Ovary (tissue), 9 donors: ENCODE measurements around the gene CHD2. TPM values are rescaled to one million over a fixed set of nuclear protein-coding genes. Genes with fewer than 3 reads are reported as not detected.
A peak's percentile ranks its signal among the peaks of the same experiment; 100 is the strongest.

ENCODE experiments used
- DNase-seq, 5 donors: peaks; one replicate each; pipeline ENCODE4 v3.0.0-alpha.2; 2019 to 2020
- H3K27ac ChIP-seq, 2 donors: fragments of 200-600 bp; one replicate each; pipeline versions ENCODE4 v1.5.1 to v1.8.0; 2019 to 2022
- H3K27me3 ChIP-seq: fragments of 200-600 bp; one replicate; pipeline ENCODE4 v1.8.0; 2022
- H3K36me3 ChIP-seq: fragments of 200-600 bp; sonication (generic); one replicate; pipeline ENCODE4 v1.5.1; 2019
- H3K4me1 ChIP-seq: one replicate; pipeline ENCODE4 v1.8.1; 2013; ENCODE audit warnings: mild to moderate bottlenecking, moderate library complexity; ENCODE audit not compliant: insufficient read depth
- H3K4me3 ChIP-seq: fragments of 200-600 bp; sonication (generic); one replicate; pipeline ENCODE4 v1.5.1; 2017
- H3K9me3 ChIP-seq, 2 donors: fragments of 200-600 bp in 1 of 2; sonication (generic) in 1 of 2; one replicate each; pipeline versions ENCODE4 v1.5.1 to v1.8.1; 2013 to 2019; ENCODE audit warnings: mild to moderate bottlenecking in 1 of 2, moderate library complexity in 1 of 2
- CTCF ChIP-seq, 3 donors: fragments of 450-650 bp in 2 of 3; fragments of 200-600 bp in 1 of 3; IDR thresholded peaks; one replicate each; pipeline versions ENCODE4 v1.5.1 to v1.8.0; 2016 to 2022; ENCODE audit warnings: antibody characterized with exemption in 3 of 3, mild to moderate bottlenecking in 1 of 3
- EP300 ChIP-seq: sonication (generic); formaldehyde crosslinking; IDR thresholded peaks from one replicate; pipeline ENCODE4 v1.6.1; 2017; ENCODE audit warnings: antibody characterized with exemption
- POLR2A ChIP-seq: fragments of 450-650 bp; IDR thresholded peaks from one replicate; pipeline ENCODE4 v1.6.1; 2017; ENCODE audit warnings: antibody characterized with exemption, mild to moderate bottlenecking, moderate library complexity
- WGBS, 3 donors: extraction: QIAGEN DNeasy Blood & Tissue Kit in 1 of 3; methylation state at CpG; one replicate each; pipeline versions ENCODE4 v1.1.5 to v1.1.7; 2013 to 2017; 5-methylcytosine and 5-hydroxymethylcytosine counted together
- intact Hi-C, 4 donors: fragments of 100-400 bp; cut with DNase I; formaldehyde crosslinking; loops; one replicate each; pipeline versions ENCODE4 v1.11.0 to v1.15.1; 2022 to 2023
- polyA plus RNA-seq, 2 donors: library from polyadenylated mRNA; stranded (reverse); fragments of 200-250 nt in 1 of 2; fragments of 350-450 nt in 1 of 2; fragmentation: Illumina TruSeq in 1 of 2; extraction: RNeasy Lipid Tissue Mini Kit (QIAGEN cat#74804) in 1 of 2; gene quantifications; one replicate each; pipeline ENCODE4 v1.2.3, GENCODE V29; 2013 to 2014
- total RNA-seq, 7 donors: library from RNA; depleted of rRNA in 2 of 7; stranded (reverse); fragments of >200 nt in 2 of 7; fragmentation: NEBNext Ultra II Directional in 3 of 7; extraction: Animal tissue kit (Norgen Biotek cat#: 25700) in 3 of 7; gene quantifications; one replicate each; pipeline versions ENCODE4 v1.1.0 to v1.2.4, GENCODE V29; 2016 to 2023
- donor health status: DM: no; HTN: no; CAD: no; lungs with moderate emphysema.
- donor health status: DM: no; HTN: no; CAD: no.
- donor health status: Bipolar disorder and iron deficiency.
- donor health status: DM: yes; HTN: yes; CAD: no.
- donor health status: DM: no; HTN: no; CAD: no.
- donor health status: DM: yes; HTN: yes; CAD: no.

CHD2 gene
- total and polyA plus RNA-seq, 9 donors = 43.6 to 146 (median 98.2) TPM

- WGBS, 3 donors = 94 to 96% (median 95%) methylated on average over 6 of the region's 6 CpGs
- Histone ChIP-seq H3K9me3 (no peaks in the 10 kb centered on the region), H3K27ac (no peak overlapping the region), H3K36me3 (no peaks in the 10 kb centered on the region), H3K4me3 (no peak overlapping the region), H3K4me1 (peaks cover 21% of the 10 kb centered on the region), H3K27me3 (no peaks in the 10 kb centered on the region)
- no peak for DNase-seq
- TF ChIP-seq CTCF (IDR thresholded peaks at IDR 0.05) (no peak), POLR2A (no peak)
- intact Hi-C loops = no loop called here
Observed at GRCh38 chr15:93068581-93069199, 168.6 kb downstream of the CHD2 start.

- no peaks in the 10 kb centered on the region for H3K27me3 ChIP-seq
- WGBS, 3 donors = 70 to 86% (median 81%) methylated on average over 10 of the region's 10 CpGs
- peak overlapping the region; percentile 77 for H3K4me3 ChIP-seq
- TF ChIP-seq POLR2A (no peak), CTCF (IDR thresholded peaks at IDR 0.05) (no peak), EP300 (no peak)
- no peak for DNase-seq
- H3K9me3 ChIP-seq = no peaks in the 10 kb centered on the region
- intact Hi-C loops = loop anchor here in 1 of 4 donors (10.0 kb wide), 1 partner anchor 415 kb away; no protein-coding TSS in a partner anchor
- no peaks in the 10 kb centered on the region for H3K36me3 ChIP-seq
- H3K4me1 ChIP-seq = peaks cover 19% of the 10 kb centered on the region
- H3K27ac ChIP-seq = no peak overlapping the region
Observed at GRCh38 chr15:93070132-93070531, 170.0 kb downstream of the CHD2 start.

GRCh38 chr15:93070551-93071296 lies 170.6 kb downstream of the CHD2 start:
- intact Hi-C loops = loop anchor here in 1 of 4 donors (10.0 kb wide), 1 partner anchor 414 kb away; no protein-coding TSS in a partner anchor
- WGBS, 3 donors = 57 to 72% (median 69%) methylated on average over 10 of the region's 10 CpGs
- Histone ChIP-seq H3K27ac (peak overlapping the region in 1 of 2 donors; percentile 7), H3K4me1 (peaks cover 19% of the 10 kb centered on the region), H3K9me3 (no peaks in the 10 kb centered on the region), H3K4me3 (peak overlapping the region; percentile 77), H3K27me3 (no peaks in the 10 kb centered on the region), H3K36me3 (no peaks in the 10 kb centered on the region)
- no peak for DNase-seq
- TF ChIP-seq CTCF (IDR thresholded peaks at IDR 0.05) (no peak), POLR2A (no peak), EP300 (no peak)

DNA sequence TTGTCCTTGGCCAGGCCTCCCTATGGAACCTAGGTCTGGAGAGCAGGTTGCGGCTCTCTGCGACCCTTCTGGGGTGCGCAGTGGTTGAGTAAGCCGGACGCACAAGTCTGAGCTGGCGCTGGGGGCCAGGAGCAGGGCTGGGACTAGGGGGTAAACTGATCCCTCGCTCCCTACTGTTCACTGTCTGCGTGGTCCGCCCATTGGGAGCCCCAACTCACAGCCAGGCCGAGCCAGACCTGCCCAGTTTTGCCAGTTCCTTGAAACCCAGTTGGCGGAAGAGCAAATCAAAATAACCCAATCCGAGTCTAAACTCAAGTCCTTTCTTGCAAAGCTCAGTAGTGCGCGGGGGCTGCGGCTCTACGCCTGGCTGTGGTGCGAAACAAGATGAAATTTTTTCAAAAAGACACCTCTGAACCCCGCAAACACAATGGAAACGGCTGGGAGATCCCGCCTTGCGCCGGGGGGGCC lies 171.4 kb downstream of the CHD2 start:
- Histone ChIP-seq H3K36me3 (no peaks in the 10 kb centered on the region), H3K4me1 (peaks cover 19% of the 10 kb centered on the region), H3K27me3 (no peaks in the 10 kb centered on the region), H3K27ac (peak overlapping the region; percentile 37 to 87), H3K9me3 (no peaks in the 10 kb centered on the region), H3K4me3 (peak overlapping the region; percentile 77)
- DNase-seq = peak in 4 of 5 donors; percentile 43 to 63 (median 50)
- intact Hi-C loops = loop anchor here in 1 of 4 donors (10.0 kb wide), 1 partner anchor 413 kb away; no protein-coding TSS in a partner anchor
- TF ChIP-seq EP300 = no peak
- no peak for TF ChIP-seq CTCF (IDR thresholded peaks at IDR 0.05)
- TF ChIP-seq POLR2A = no peak
- WGBS, 3 donors = 2 to 11% (median 5%) methylated on average over 22 of the region's 22 CpGs
